ENCODE data around the gene C4orf50. TPM values are rescaled to one million over a fixed set of nuclear protein-coding genes. Genes with fewer than 3 reads are reported as not detected.

C4orf50 gene
- polyA plus RNA-seq, 3 donors: not detected

DNA sequence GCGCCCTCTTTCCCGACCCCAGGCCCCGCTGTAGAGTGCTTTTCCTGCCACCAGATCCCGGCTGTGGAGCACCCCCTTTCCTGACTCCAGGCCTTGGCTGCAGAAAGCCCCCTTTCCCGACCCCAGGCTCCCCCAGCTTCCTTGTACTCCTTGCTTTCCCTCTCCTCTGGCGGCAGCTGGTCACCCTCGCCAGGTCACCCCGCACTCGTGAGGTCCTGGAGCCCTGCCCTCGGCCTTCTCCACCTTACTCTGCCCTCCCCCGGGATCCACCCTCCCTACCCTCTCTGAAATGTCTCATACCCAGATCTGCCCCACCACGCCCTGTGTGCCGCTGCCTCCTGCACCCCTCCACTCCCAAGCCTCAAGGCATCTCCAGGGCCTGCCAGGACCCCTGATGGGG is 25.0 kb upstream of the C4orf50 start:
- Histone ChIP-seq H3K4me1 (ENCODE audit: control insufficient read depth in 1 of 2, insufficient read depth in 2 of 2, low read length in 2 of 2) (no peaks in the 10 kb centered on the region), H3K9me3 (replicated peaks in 1 of 2; ENCODE audit: control insufficient read depth in 1 of 2, insufficient read depth in 1 of 2, low read length in 2 of 2) (no peaks in the 10 kb centered on the region), H3K4me2 (replicated peaks; ENCODE audit: extremely low read depth, low read length, poor library complexity, severe bottlenecking) (no peak overlapping the region), H2AFZ (ENCODE audit: insufficient read depth, low read depth, low read length, poor library complexity, severe bottlenecking) (no peak overlapping the region), H3K4me3 (replicated peaks in 1 of 3; ENCODE audit: low read depth in 2 of 3, low read length in 3 of 3) (no peak overlapping the region), H4K20me1 (ENCODE audit: insufficient read depth, low read length) (no peaks in the 10 kb centered on the region), H3K36me3 (replicated peaks in 1 of 2; ENCODE audit: control insufficient read depth in 1 of 2, insufficient read depth in 2 of 2, low read length in 2 of 2) (no peaks in the 10 kb centered on the region), H3K9ac (ENCODE audit: insufficient read depth, low read length, poor library complexity, severe bottlenecking) (no peak overlapping the region), H3K79me2 (ENCODE audit: insufficient read depth, low read length) (no peaks in the 10 kb centered on the region), H3K27me3 (ENCODE audit: control insufficient read depth in 2 of 2, insufficient read depth in 2 of 2, low read length in 2 of 2) (no peaks in the 10 kb centered on the region), H3K27ac (ENCODE audit: low read depth in 1 of 2, low read length in 2 of 2) (no peak overlapping the region)
- H3K4me3 Mint-ChIP-seq: no peak overlapping the region
- peaks cover 5 to 11% (median 5%) of the 10 kb centered on the region in 3 donors for H3K27me3 Mint-ChIP-seq (ENCODE audit: low read depth in 3 of 3)
- H3K4me1 Mint-ChIP-seq: no peaks in the 10 kb centered on the region
- intact Hi-C loops (cut with micrococcal nuclease): no loop called here
- no peak for DNase-seq
- H3K27ac Mint-ChIP-seq: no peak overlapping the region
- WGBS (ENCODE audit: insufficient coverage): 94% methylated on average over 13 of the region's 13 CpGs
- peaks cover 0 to 2% (median 0%) of the 10 kb centered on the region in 7 donors for H3K9me3 Mint-ChIP-seq
- no peaks in the 10 kb centered on the region for H3K36me3 Mint-ChIP-seq
- TF ChIP-seq CTCF (IDR thresholded peaks at IDR 0.05): no peak

- Histone ChIP-seq H3K9me3 (replicated peaks in 1 of 2; ENCODE audit: control insufficient read depth in 1 of 2, insufficient read depth in 1 of 2, low read length in 2 of 2) (no peaks in the 10 kb centered on the region), H3K9ac (ENCODE audit: insufficient read depth, low read length, poor library complexity, severe bottlenecking) (no peak overlapping the region), H3K4me3 (replicated peaks in 1 of 3; ENCODE audit: low read depth in 2 of 3, low read length in 3 of 3) (no peak overlapping the region), H3K79me2 (ENCODE audit: insufficient read depth, low read length) (no peaks in the 10 kb centered on the region), H2AFZ (ENCODE audit: insufficient read depth, low read depth, low read length, poor library complexity, severe bottlenecking) (no peak overlapping the region), H3K4me2 (replicated peaks; ENCODE audit: extremely low read depth, low read length, poor library complexity, severe bottlenecking) (no peak overlapping the region), H4K20me1 (ENCODE audit: insufficient read depth, low read length) (no peaks in the 10 kb centered on the region), H3K4me1 (ENCODE audit: control insufficient read depth in 1 of 2, insufficient read depth in 2 of 2, low read length in 2 of 2) (no peaks in the 10 kb centered on the region), H3K27ac (ENCODE audit: low read depth in 1 of 2, low read length in 2 of 2) (no peak overlapping the region), H3K36me3 (replicated peaks in 1 of 2; ENCODE audit: control insufficient read depth in 1 of 2, insufficient read depth in 2 of 2, low read length in 2 of 2) (no peaks in the 10 kb centered on the region), H3K27me3 (ENCODE audit: control insufficient read depth in 2 of 2, insufficient read depth in 2 of 2, low read length in 2 of 2) (no peaks in the 10 kb centered on the region)
- intact Hi-C loops (cut with micrococcal nuclease): no loop called here
- Mint-ChIP-seq H3K4me1 (no peaks in the 10 kb centered on the region), H3K4me3 (no peak overlapping the region), H3K36me3 (no peaks in the 10 kb centered on the region), H3K27me3 (ENCODE audit: low read depth in 3 of 3) (peaks cover 5 to 10% (median 5%) of the 10 kb centered on the region in 3 donors), H3K27ac (no peak overlapping the region), H3K9me3 (peaks cover 0 to 2% (median 0%) of the 10 kb centered on the region in 7 donors)
- WGBS (ENCODE audit: insufficient coverage): 79% methylated on average over 19 of the region's 21 CpGs
- no peak for DNase-seq
- no peak for TF ChIP-seq CTCF (IDR thresholded peaks at IDR 0.05)
These were observed 24.2 kb upstream of the C4orf50 start for GRCh38 chr4:6042293-6043063.
